ENCODE data around the gene COMT. TPM values are rescaled to one million over a fixed set of nuclear protein-coding genes. Genes with fewer than 3 reads are reported as not detected.

Gene COMT
- total and polyA plus RNA-seq, 2 of the 4 experiments (the other 2 are of a cell fraction) = 202 to 347 TPM

GRCh38 chr22:19979712-19980493 is 38.3 kb downstream of the COMT start:
- Histone ChIP-seq H3K18ac (ENCODE audit: low read depth, low read length) (no peak overlapping the region), H3K23ac (ENCODE audit: low read depth, low read length) (no peak overlapping the region), H3K79me1 (ENCODE audit: low read depth in 1 of 2, low read length in 2 of 2) (peaks cover 4 to 23% of the 10 kb centered on the region in 2 experiments; a peak in 3 of 4 replicates), H3K56ac (ENCODE audit: extremely low read depth, insufficient read depth, low read length) (no peak overlapping the region), H4K5ac (ENCODE audit: low read depth, low read length) (no peak overlapping the region), H3K4me3 (ENCODE audit: insufficient read depth, low read depth, low read length) (no peak overlapping the region), H3K14ac (replicated peaks; ENCODE audit: low read depth, low read length) (no peak overlapping the region), H4K91ac (ENCODE audit: insufficient read depth, low read depth, low read length) (no peak overlapping the region), H3K4me2 (ENCODE audit: low read depth, low read length) (no peak overlapping the region), H2BK15ac (ENCODE audit: low read depth, low read length) (no peak overlapping the region), H3K9me3 (ENCODE audit: control insufficient read depth, insufficient read depth, low read length) (no peaks in the 10 kb centered on the region), H3K9ac (ENCODE audit: low read depth, low read length) (no peak overlapping the region), H2AK9ac (replicated peaks; ENCODE audit: low read depth, low read length, poor library complexity) (no peak overlapping the region), H3K9me1 (ENCODE audit: insufficient read depth, low read length) (peaks cover 6% of the 10 kb centered on the region), H3K4ac (ENCODE audit: low read depth, low read length) (no peak overlapping the region), H3K36me3 (ENCODE audit: control insufficient read depth, insufficient read depth, low read length) (peaks cover 12% of the 10 kb centered on the region), H2AFZ (replicated peaks; ENCODE audit: low read length, poor library complexity) (no peak overlapping the region), H2BK120ac (ENCODE audit: low read depth, low read length) (no peak overlapping the region), H3K27me3 (ENCODE audit: control insufficient read depth, insufficient read depth, low read length) (no peaks in the 10 kb centered on the region), H3K4me1 (ENCODE audit: control insufficient read depth, insufficient read depth, low read length) (peaks cover 10% of the 10 kb centered on the region), H2BK20ac (ENCODE audit: low read depth, low read length) (no peak overlapping the region), H4K20me1 (ENCODE audit: insufficient read depth, low read length) (peaks cover 5% of the 10 kb centered on the region; the same call in 1 of the 2 replicates), H3K27ac (ENCODE audit: insufficient read depth, low read length) (no peak overlapping the region), H2AK5ac (ENCODE audit: low read depth, low read length) (no peak overlapping the region), H4K8ac (ENCODE audit: low read depth in 2 of 2, low read length in 2 of 2) (no peak overlapping the region), H2BK5ac (ENCODE audit: low read depth, low read length, poor library complexity, severe bottlenecking) (no peak overlapping the region)
- TF ChIP-seq ELK1 (IDR thresholded peaks at IDR 0.05; ENCODE audit: borderline replicate concordance, low read depth, low read length) = no peak
- no peak for TF ChIP-seq MAFK (IDR thresholded peaks at IDR 0.05; ENCODE audit: low read depth, low read length)
- TF ChIP-seq USF2 (IDR thresholded peaks at IDR 0.05; ENCODE audit: low read depth, low read length) = no peak
- no peak for TF ChIP-seq CTCF (conservative IDR thresholded peaks at IDR 0.05; ENCODE audit: low read depth, low read length)
- TF ChIP-seq RFX5 (IDR thresholded peaks at IDR 0.05; ENCODE audit: low read depth, low read length) = no peak
- TF ChIP-seq CHD1 (IDR thresholded peaks at IDR 0.05; ENCODE audit: low read depth, low read length) = no peak
- TF ChIP-seq MXI1 (IDR thresholded peaks at IDR 0.05; ENCODE audit: borderline replicate concordance, low read depth, low read length) = no peak
- no peak for TF ChIP-seq MAZ (IDR thresholded peaks at IDR 0.05; ENCODE audit: borderline replicate concordance, low read depth, low read length)
- no peak for TF ChIP-seq NFE2L2 (IDR thresholded peaks at IDR 0.05; ENCODE audit: low read depth, low read length)
- TF ChIP-seq BHLHE40 (IDR thresholded peaks at IDR 0.05; ENCODE audit: low read depth, low read length) = no peak
- no peak for TF ChIP-seq RAD21 (IDR thresholded peaks at IDR 0.05; ENCODE audit: low read length)
- no peak for TF ChIP-seq FOS (IDR thresholded peaks at IDR 0.05; ENCODE audit: low read depth, low read length)
- no peak for TF ChIP-seq SMC3 (IDR thresholded peaks at IDR 0.05; ENCODE audit: low read depth, low read length)
- TF ChIP-seq POLR2A (IDR thresholded peaks at IDR 0.05; ENCODE audit: low read depth, low read length) = no peak
- intact Hi-C loops (cut with micrococcal nuclease) = no loop called here
- POLR2A ChIA-PET (ENCODE audit: unreplicated experiment) = no interaction called here
- CTCF ChIA-PET = no interaction called here
- no TSS peak for BruUV-seq (replicated peaks)
- dilution Hi-C loops (cut with HindIII; ENCODE audit: low sequenced_read_pairs, unreplicated experiment) = no loop called here
- DNase-seq (no peak), ATAC-seq (ENCODE audit: low read depth) (no peak)
- in situ Hi-C loops (cut with MboI; ENCODE audit: low sequenced_read_pairs) = no loop called here
- WGBS, 2 experiments (ENCODE audit: extremely low coverage in 2 of 2, insufficient read length in 1 of 2) = 96% methylated on average over 46 of the region's 52 CpGs; no CpG with 5 or more reads in 1 of the 2 experiments
